Measurements from ENCODE around the gene INPP4B.

DNA sequence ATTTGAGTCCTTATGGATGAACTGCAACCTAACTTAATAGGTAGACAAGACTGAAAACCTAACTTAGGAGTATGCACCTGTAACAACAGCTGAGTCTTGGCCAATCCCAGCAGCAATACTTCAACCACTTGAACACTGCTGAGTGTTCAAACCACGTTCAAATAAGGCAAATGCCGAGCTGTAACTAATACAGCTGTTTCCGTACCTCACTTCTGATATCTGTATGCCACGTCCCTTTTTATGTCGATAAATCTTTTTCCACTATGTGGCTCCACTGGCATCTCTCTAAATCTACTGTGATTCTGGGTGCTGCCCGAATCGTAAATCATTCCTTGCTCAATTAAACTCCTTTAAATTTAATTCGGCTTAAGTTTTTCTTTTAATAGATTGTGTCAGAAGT is 459.7 kb downstream of the INPP4B start:
- TF ChIP-seq CTCF (conservative IDR thresholded peaks at IDR 0.05 in 1 of 2, IDR thresholded peaks at IDR 0.05 in 1 of 2; ENCODE audit: low read depth in 1 of 2, low read length in 2 of 2), result no peak
- TF ChIP-seq EZH2 (IDR thresholded peaks at IDR 0.05; ENCODE audit: low read length, missing control alignments), result no peak

All from fibroblast of lung (primary cell).